ENCODE measurements around the gene ANKRD39.

Gene ANKRD39

GRCh38 chr2:96887493-96888012 lies 29.7 kb upstream of the ANKRD39 start:
- FAIRE-seq = no peak

GRCh38 chr2:96885432-96886347 lies 27.9 kb upstream of the ANKRD39 start:
- no peak for FAIRE-seq

- FAIRE-seq = no peak
Observed at GRCh38 chr2:96884299-96885094, 26.7 kb upstream of the ANKRD39 start.

GRCh38 chr2:96883306-96883705 lies 25.5 kb upstream of the ANKRD39 start:
- FAIRE-seq = no peak

GRCh38 chr2:96882906-96883305 lies 25.1 kb upstream of the ANKRD39 start:
- no peak for FAIRE-seq

GRCh38 chr2:96882230-96882629 lies 24.4 kb upstream of the ANKRD39 start:
- no peak for FAIRE-seq

- FAIRE-seq = no peak
Observed at GRCh38 chr2:96881349-96882195, 23.8 kb upstream of the ANKRD39 start.

GRCh38 chr2:96880891-96881273 lies 23.1 kb upstream of the ANKRD39 start:
- FAIRE-seq = no peak

GRCh38 chr2:96879545-96880040 lies 21.8 kb upstream of the ANKRD39 start:
- no peak for FAIRE-seq

- no peak for FAIRE-seq
Observed at GRCh38 chr2:96878796-96879544, 21.2 kb upstream of the ANKRD39 start.

- no peak for FAIRE-seq
Observed at GRCh38 chr2:96878171-96878570, 20.4 kb upstream of the ANKRD39 start.

GRCh38 chr2:96877631-96878092 lies 19.8 kb upstream of the ANKRD39 start:
- no peak for FAIRE-seq

- no peak for FAIRE-seq
Observed at GRCh38 chr2:96877042-96877451, 19.2 kb upstream of the ANKRD39 start.

GRCh38 chr2:96876269-96877041 lies 18.6 kb upstream of the ANKRD39 start:
- no peak for FAIRE-seq

- no peak for FAIRE-seq
Observed at GRCh38 chr2:96875498-96876268, 17.9 kb upstream of the ANKRD39 start.

- no peak for FAIRE-seq
Observed at GRCh38 chr2:96874198-96874831, 16.5 kb upstream of the ANKRD39 start.

- no peak for FAIRE-seq
Observed at GRCh38 chr2:96873651-96874096, 15.9 kb upstream of the ANKRD39 start.

- FAIRE-seq = no peak
Observed at GRCh38 chr2:96872591-96873349, 15.0 kb upstream of the ANKRD39 start.

All from endometrium (tissue), 2 donors.